ENCODE measurements around the gene PHF10. TPM values are rescaled to one million over a fixed set of nuclear protein-coding genes. Genes with fewer than 3 reads are reported as not detected.
A peak's percentile ranks its signal among the peaks of the same experiment; 100 is the strongest.
"Not testable (repeated sequence)": the region's sequence is repeated elsewhere in the genome, so short reads cannot be mapped to it uniquely, and the experiment has no call there.

The PHF10 gene
- total RNA-seq (2014; rRNA removed; shearing (Covaris generic); ENCODE audit: low replicate concordance): 36.6 and 40.6 TPM in 2 replicates

GRCh38 chr6:169724494-169725124, at the start of gene PHF10:
Gene PHF10 (minus strand): TSS chr6:169724500. CDS start chr6:169723931, 569 bp downstream.
- peak; percentile 46 for DNase-seq
- peaks cover 7% of the 10 kb centered on the region; the same call in 1 of the 2 replicates for H3K36me3 ChIP-seq

GRCh38 chr6:169766921-169767736, 42.8 kb upstream of the PHF10 start:
- no peak overlapping the region for H3K4me3 ChIP-seq
- no peak for DNase-seq
- no peaks in the 10 kb centered on the region for H3K27me3 ChIP-seq
- no peaks in the 10 kb centered on the region for H3K9me3 ChIP-seq
- H3K36me3 ChIP-seq: peaks cover 36% of the 10 kb centered on the region

More at GRCh38 chr6:169724494-169725124, at the start of gene PHF10:
- peak within 1 kb of the TSS; percentile 62 for H3K4me3 ChIP-seq
- H3K27me3 ChIP-seq: no peaks in the 10 kb centered on the region
- H3K9me3 ChIP-seq: no peaks in the 10 kb centered on the region

GRCh38 chr6:169766232-169766631, 41.9 kb upstream of the PHF10 start:
- Histone ChIP-seq H3K4me3 (no peak overlapping the region), H3K36me3 (peaks cover 37% of the 10 kb centered on the region), H3K27me3 (no peaks in the 10 kb centered on the region), H3K9me3 (no peaks in the 10 kb centered on the region)
- no peak for DNase-seq

- DNase-seq, H3K27me3 ChIP-seq, H3K4me3 ChIP-seq, H3K9me3 ChIP-seq: not testable (repeated sequence)
- H3K36me3 ChIP-seq: peaks cover 37% of the 10 kb centered on the region
Observed at GRCh38 chr6:169765789-169766188, 41.5 kb upstream of the PHF10 start.

GRCh38 chr6:169763881-169764280, 39.6 kb upstream of the PHF10 start:
- no peaks in the 10 kb centered on the region for H3K27me3 ChIP-seq
- no peaks in the 10 kb centered on the region for H3K9me3 ChIP-seq
- no peak overlapping the region for H3K4me3 ChIP-seq
- no peak for DNase-seq
- peaks cover 43% of the 10 kb centered on the region for H3K36me3 ChIP-seq

- H3K36me3 ChIP-seq: peaks cover 39% of the 10 kb centered on the region
- H3K27me3 ChIP-seq: no peaks in the 10 kb centered on the region
Observed at GRCh38 chr6:169763308-169763707, 39.0 kb upstream of the PHF10 start.

GRCh38 chr6:169755162-169755561, 30.9 kb upstream of the PHF10 start:
- Histone ChIP-seq H3K27me3 (no peaks in the 10 kb centered on the region), H3K4me3 (no peak overlapping the region), H3K9me3 (no peaks in the 10 kb centered on the region), H3K36me3 (peaks cover 24% of the 10 kb centered on the region)
- no peak for DNase-seq

More at GRCh38 chr6:169763308-169763707, 39.0 kb upstream of the PHF10 start:
- Histone ChIP-seq H3K4me3 (no peak overlapping the region), H3K9me3 (no peaks in the 10 kb centered on the region)
- no peak for DNase-seq

- Histone ChIP-seq H3K4me3 (peak overlapping the region; percentile 72), H3K36me3 (peaks cover 18% of the 10 kb centered on the region), H3K27me3 (no peaks in the 10 kb centered on the region), H3K9me3 (no peaks in the 10 kb centered on the region)
- DNase-seq: no peak
Observed at GRCh38 chr6:169752074-169752623, 27.8 kb upstream of the PHF10 start.

GRCh38 chr6:169751242-169752073, 27.2 kb upstream of the PHF10 start, which contains the start of the genes DYNLT2 and ERMARD:
Gene DYNLT2 (minus strand): TSS chr6:169751572. CDS start chr6:169751458, 114 bp downstream.
Gene ERMARD (plus strand): TSS chr6:169751622. CDS start chr6:169751658, 36 bp downstream.
- Histone ChIP-seq H3K27me3 (no peaks in the 10 kb centered on the region), H3K36me3 (peaks cover 12% of the 10 kb centered on the region), H3K4me3 (peak within 1 kb of the TSS; percentile 72), H3K9me3 (no peaks in the 10 kb centered on the region)
- peak; percentile 93 for DNase-seq

- peaks cover 6% of the 10 kb centered on the region; the same call in 1 of the 2 replicates for H3K9me3 ChIP-seq
- H3K27me3 ChIP-seq: no peaks in the 10 kb centered on the region
- no peak overlapping the region for H3K4me3 ChIP-seq
- peaks cover 4% of the 10 kb centered on the region; the same call in 1 of the 2 replicates for H3K36me3 ChIP-seq
- DNase-seq: no peak
Observed at GRCh38 chr6:169746556-169746955, 22.3 kb upstream of the PHF10 start.

GRCh38 chr6:169745405-169745804, 21.1 kb upstream of the PHF10 start:
- H3K27me3 ChIP-seq: no peaks in the 10 kb centered on the region
- H3K4me3 ChIP-seq: no peak overlapping the region
- H3K36me3 ChIP-seq: peaks cover 4% of the 10 kb centered on the region; the same call in 1 of the 2 replicates
- no peak for DNase-seq
- H3K9me3 ChIP-seq: peaks cover 6% of the 10 kb centered on the region; the same call in 1 of the 2 replicates

GRCh38 chr6:169741344-169741743, 17.0 kb upstream of the PHF10 start:
- Histone ChIP-seq H3K9me3 (peaks cover 6% of the 10 kb centered on the region; the same call in 1 of the 2 replicates), H3K4me3 (no peak overlapping the region), H3K27me3 (no peaks in the 10 kb centered on the region), H3K36me3 (no peaks in the 10 kb centered on the region)
- DNase-seq: no peak

- no peak for DNase-seq
- H3K36me3 ChIP-seq: no peaks in the 10 kb centered on the region
- no peak overlapping the region for H3K4me3 ChIP-seq
- H3K27me3 ChIP-seq: no peaks in the 10 kb centered on the region
- 0 out of 2 replicates have a peak, but pooled peaks cover 3% of the 10 kb centered on the region for H3K9me3 ChIP-seq
Observed at GRCh38 chr6:169738976-169739529, 14.8 kb upstream of the PHF10 start.

- H3K36me3 ChIP-seq: no peaks in the 10 kb centered on the region
- no peak overlapping the region for H3K4me3 ChIP-seq
- H3K27me3 ChIP-seq: no peaks in the 10 kb centered on the region
- peaks cover 7% of the 10 kb centered on the region; the same call in 1 of the 2 replicates for H3K9me3 ChIP-seq
- no peak for DNase-seq
Observed at GRCh38 chr6:169738204-169738975, 14.1 kb upstream of the PHF10 start.

- Histone ChIP-seq H3K9me3 (peaks cover 6% of the 10 kb centered on the region; the same call in 1 of the 2 replicates), H3K36me3 (no peaks in the 10 kb centered on the region), H3K27me3 (no peaks in the 10 kb centered on the region), H3K4me3 (no peak overlapping the region)
- no peak for DNase-seq
Observed at GRCh38 chr6:169729961-169730360, 5.7 kb upstream of the PHF10 start.

Measured in MG63 (cell line).